ENCODE measurements around the gene PRDM16. TPM values are rescaled to one million over a fixed set of nuclear protein-coding genes. Genes with fewer than 3 reads are reported as not detected.

Gene PRDM16
- total RNA-seq, 2 experiments from 2014 or later: 0.18 to 0.21 TPM

- ChIA-PET POLR2A (no interaction called here), CTCF (no interaction called here)
- DNase-seq (no peak), ATAC-seq (no peak)
- Mint-ChIP-seq H3K36me3 (ENCODE audit: low read depth) (no peaks in the 10 kb centered on the region), H3K27me3 (ENCODE audit: low read depth) (no peaks in the 10 kb centered on the region), H3K9me3 (ENCODE audit: insufficient read depth) (no peaks in the 10 kb centered on the region), H3K27ac (no peak overlapping the region), H3K4me1 (ENCODE audit: low read depth) (no peaks in the 10 kb centered on the region), H3K4me3 (no peak overlapping the region)
These were observed 32.3 kb downstream of the PRDM16 start for GRCh38 chr1:3101124-3101939.

DNA sequence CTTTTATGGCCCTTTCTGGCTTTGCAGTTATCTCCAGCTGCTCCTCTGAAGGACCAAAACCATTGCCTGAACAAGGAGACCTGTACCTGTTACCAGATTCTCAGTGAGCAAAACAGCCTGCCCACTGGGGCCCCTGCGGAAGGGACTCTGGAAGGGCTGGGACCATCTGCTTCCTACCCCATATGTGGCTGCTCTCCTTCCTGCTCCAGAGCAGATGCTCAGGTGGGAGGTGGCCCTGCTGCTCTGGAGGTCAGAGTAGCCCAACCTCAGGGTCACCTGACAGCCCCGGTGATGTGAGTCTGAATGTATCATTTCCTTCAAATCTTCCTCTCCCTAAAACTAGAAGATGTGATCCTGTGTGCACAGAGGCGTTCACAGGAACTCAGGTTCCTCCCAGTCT, 33.6 kb downstream of the PRDM16 start:
- Mint-ChIP-seq H3K27me3 (ENCODE audit: low read depth) (no peaks in the 10 kb centered on the region), H3K9me3 (ENCODE audit: insufficient read depth) (no peaks in the 10 kb centered on the region)
- CTCF ChIA-PET: no interaction called here

GRCh38 chr1:3103967-3104677, 35.1 kb downstream of the PRDM16 start:
- Mint-ChIP-seq H3K27ac (no peak overlapping the region), H3K4me3 (no peak overlapping the region), H3K4me1 (ENCODE audit: low read depth) (no peaks in the 10 kb centered on the region), H3K27me3 (ENCODE audit: low read depth) (no peaks in the 10 kb centered on the region), H3K9me3 (ENCODE audit: insufficient read depth) (no peaks in the 10 kb centered on the region), H3K36me3 (ENCODE audit: low read depth) (no peaks in the 10 kb centered on the region)
- ChIA-PET POLR2A (no interaction called here), CTCF (no interaction called here)
- DNase-seq (no peak), ATAC-seq (no peak)

More for the DNA sequence above, 33.6 kb downstream of the PRDM16 start:
- POLR2A ChIA-PET: no interaction called here
- Mint-ChIP-seq H3K4me1 (ENCODE audit: low read depth) (no peaks in the 10 kb centered on the region), H3K27ac (no peak overlapping the region), H3K4me3 (no peak overlapping the region), H3K36me3 (ENCODE audit: low read depth) (no peaks in the 10 kb centered on the region)
- ATAC-seq: no peak
- DNase-seq: no peak

DNA sequence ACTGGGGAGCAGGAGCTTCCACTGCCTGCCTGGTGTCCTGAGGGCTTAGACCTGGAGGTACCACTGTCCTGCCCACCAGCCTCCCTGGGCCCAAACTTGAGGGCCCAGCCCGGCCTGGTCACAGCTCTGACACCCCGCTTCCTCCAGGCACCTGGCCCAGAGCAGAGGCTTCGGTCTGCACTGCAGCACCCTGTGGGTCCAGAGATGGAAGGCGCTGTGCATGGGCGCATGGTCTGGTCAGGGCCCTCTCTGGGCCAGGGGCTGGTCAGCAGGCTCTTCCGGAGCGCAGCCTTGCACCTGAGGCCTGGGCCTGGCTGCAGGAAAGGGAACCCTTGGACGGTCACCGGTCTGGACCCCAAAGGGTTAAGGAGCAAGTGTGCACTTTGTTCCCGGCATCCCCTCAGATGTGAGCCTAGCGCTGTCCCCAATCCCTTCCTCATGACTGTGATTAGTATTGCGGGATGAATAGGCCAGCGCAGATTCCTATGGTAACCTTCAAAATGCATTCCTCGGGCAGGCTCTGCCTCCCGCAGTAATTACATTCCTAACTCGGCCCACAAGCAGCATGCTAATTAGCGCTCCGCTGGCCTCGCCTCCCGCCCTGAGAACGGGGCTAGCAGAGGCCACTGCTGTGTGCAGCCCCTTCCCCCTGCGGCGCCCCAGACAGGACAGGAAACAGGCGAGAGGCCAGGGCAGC, 36.3 kb downstream of the PRDM16 start:
- Mint-ChIP-seq H3K4me1 (ENCODE audit: low read depth) (no peaks in the 10 kb centered on the region), H3K9me3 (ENCODE audit: insufficient read depth) (no peaks in the 10 kb centered on the region), H3K27me3 (ENCODE audit: low read depth) (no peaks in the 10 kb centered on the region), H3K36me3 (ENCODE audit: low read depth) (no peaks in the 10 kb centered on the region), H3K27ac (no peak overlapping the region), H3K4me3 (no peak overlapping the region)
- no peak for DNase-seq
- ChIA-PET CTCF (no interaction called here), POLR2A (no interaction called here)
- ATAC-seq: no peak

- Mint-ChIP-seq H3K27me3 (ENCODE audit: low read depth) (no peaks in the 10 kb centered on the region), H3K9me3 (ENCODE audit: insufficient read depth) (no peaks in the 10 kb centered on the region), H3K4me1 (ENCODE audit: low read depth) (no peaks in the 10 kb centered on the region), H3K27ac (no peak overlapping the region), H3K4me3 (no peak overlapping the region), H3K36me3 (ENCODE audit: low read depth) (no peaks in the 10 kb centered on the region)
- ATAC-seq (no peak), DNase-seq (no peak)
- ChIA-PET POLR2A (no interaction called here), CTCF (no interaction called here)
These were observed 37.2 kb downstream of the PRDM16 start for GRCh38 chr1:3106216-3106615.

- Mint-ChIP-seq H3K27me3 (ENCODE audit: low read depth) (no peaks in the 10 kb centered on the region), H3K4me3 (no peak overlapping the region), H3K27ac (no peak overlapping the region), H3K4me1 (ENCODE audit: low read depth) (no peaks in the 10 kb centered on the region), H3K9me3 (ENCODE audit: insufficient read depth) (no peaks in the 10 kb centered on the region), H3K36me3 (ENCODE audit: low read depth) (no peaks in the 10 kb centered on the region)
- ChIA-PET CTCF (no interaction called here), POLR2A (no interaction called here)
- DNase-seq: no peak
- ATAC-seq: no peak
These were observed 38.2 kb downstream of the PRDM16 start for GRCh38 chr1:3107201-3107600.

GRCh38 chr1:3109355-3109754, 40.4 kb downstream of the PRDM16 start:
- Mint-ChIP-seq H3K9me3 (ENCODE audit: insufficient read depth) (no peaks in the 10 kb centered on the region), H3K4me3 (no peak overlapping the region), H3K4me1 (ENCODE audit: low read depth) (no peaks in the 10 kb centered on the region), H3K27me3 (ENCODE audit: low read depth) (no peaks in the 10 kb centered on the region), H3K27ac (no peak overlapping the region), H3K36me3 (ENCODE audit: low read depth) (no peaks in the 10 kb centered on the region)
- ChIA-PET CTCF (no interaction called here), POLR2A (no interaction called here)
- DNase-seq (no peak), ATAC-seq (no peak)

GRCh38 chr1:3111348-3112021, 42.5 kb downstream of the PRDM16 start:
- H3K36me3 Mint-ChIP-seq (ENCODE audit: low read depth): no peaks in the 10 kb centered on the region
- no peak for DNase-seq
- no peak overlapping the region for H3K27ac Mint-ChIP-seq
- H3K27me3 Mint-ChIP-seq (ENCODE audit: low read depth): no peaks in the 10 kb centered on the region
- H3K9me3 Mint-ChIP-seq (ENCODE audit: insufficient read depth): no peaks in the 10 kb centered on the region
- no peak overlapping the region for H3K4me3 Mint-ChIP-seq
- ATAC-seq: no peak
- ChIA-PET POLR2A (no interaction called here), CTCF (no interaction called here)
- no peaks in the 10 kb centered on the region for H3K4me1 Mint-ChIP-seq (ENCODE audit: low read depth)

DNA sequence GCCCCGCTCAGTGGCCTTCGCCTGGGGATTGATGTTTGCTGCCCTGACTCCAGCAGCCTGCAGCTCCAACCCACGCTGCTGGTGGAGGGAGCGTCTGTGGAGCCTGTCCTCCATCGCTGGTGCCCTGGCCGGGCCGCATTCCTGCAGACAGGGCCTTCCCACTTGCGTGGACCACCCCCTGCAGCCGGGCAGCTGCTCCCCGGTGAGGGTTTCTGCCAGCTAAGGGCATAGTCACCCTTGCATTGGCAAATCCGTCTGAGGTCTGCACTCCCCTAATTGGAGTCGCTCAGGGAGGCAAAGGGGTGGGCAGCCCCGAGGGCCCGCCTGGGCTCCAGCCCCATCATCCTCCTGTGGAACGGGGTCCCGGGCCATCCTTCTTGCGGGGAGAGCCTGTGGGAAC, 43.5 kb downstream of the PRDM16 start:
- no peak overlapping the region for H3K27ac Mint-ChIP-seq
- H3K9me3 Mint-ChIP-seq (ENCODE audit: insufficient read depth): no peaks in the 10 kb centered on the region
- H3K27me3 Mint-ChIP-seq (ENCODE audit: low read depth): no peaks in the 10 kb centered on the region
- ChIA-PET CTCF (no interaction called here), POLR2A (no interaction called here)
- DNase-seq: no peak
- H3K36me3 Mint-ChIP-seq (ENCODE audit: low read depth): no peaks in the 10 kb centered on the region
- H3K4me1 Mint-ChIP-seq (ENCODE audit: low read depth): no peaks in the 10 kb centered on the region
- no peak overlapping the region for H3K4me3 Mint-ChIP-seq
- ATAC-seq: no peak

DNA sequence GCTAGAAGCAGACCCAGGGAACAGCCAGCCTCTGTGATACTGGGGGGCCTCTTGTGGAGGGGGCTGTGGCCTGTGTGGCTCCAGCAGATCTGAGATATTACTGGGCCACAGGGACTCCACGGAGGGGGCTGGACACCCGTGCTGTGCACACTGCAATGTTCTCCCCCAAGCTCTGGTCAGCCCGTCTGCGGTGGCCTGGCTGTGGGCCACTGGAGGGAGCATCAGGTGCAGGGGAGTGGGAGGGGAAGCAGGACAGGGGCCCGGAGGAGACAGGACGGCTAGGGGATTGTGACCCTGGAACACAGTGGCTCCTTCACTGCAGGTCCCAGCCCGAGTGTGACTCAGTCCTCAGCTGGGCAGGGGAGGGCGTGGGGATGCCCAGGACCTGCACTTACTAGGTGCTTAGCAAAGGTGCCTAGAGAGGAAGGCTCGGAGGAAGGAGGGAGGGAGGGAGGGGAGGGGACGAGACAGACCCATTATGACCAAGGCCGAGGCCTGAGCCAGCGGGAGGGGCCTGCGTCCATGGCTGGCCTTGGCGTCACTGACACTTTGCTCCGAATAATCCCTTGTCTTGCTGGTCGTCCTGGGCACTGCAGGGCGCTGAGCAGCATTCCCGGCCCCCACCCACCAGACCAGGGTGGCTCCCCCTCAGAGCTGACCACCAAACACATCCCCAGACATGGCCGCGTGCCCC, 44.2 kb downstream of the PRDM16 start:
- H3K4me3 Mint-ChIP-seq: no peak overlapping the region
- H3K36me3 Mint-ChIP-seq (ENCODE audit: low read depth): no peaks in the 10 kb centered on the region
- no peak for DNase-seq
- H3K27me3 Mint-ChIP-seq (ENCODE audit: low read depth): no peaks in the 10 kb centered on the region
- H3K9me3 Mint-ChIP-seq (ENCODE audit: insufficient read depth): no peaks in the 10 kb centered on the region
- ATAC-seq: no peak
- ChIA-PET POLR2A (no interaction called here), CTCF (no interaction called here)
- H3K4me1 Mint-ChIP-seq (ENCODE audit: low read depth): no peaks in the 10 kb centered on the region
- no peak overlapping the region for H3K27ac Mint-ChIP-seq

DNA sequence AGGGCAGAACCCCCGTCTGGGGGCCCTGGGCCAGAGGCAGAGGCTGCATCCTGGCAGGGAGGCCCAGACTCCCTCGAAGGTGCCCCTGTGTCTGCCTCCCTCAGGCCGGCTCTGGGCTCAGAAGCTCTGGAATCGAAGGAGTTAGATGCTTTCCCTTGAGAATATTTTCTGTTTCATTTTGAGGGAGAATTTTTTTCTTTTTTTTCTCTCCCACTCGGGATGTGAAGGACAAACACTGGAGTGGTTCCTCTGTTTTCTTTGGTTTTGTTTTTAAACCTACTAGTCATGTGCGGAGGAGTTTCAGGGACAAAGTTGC, 44.7 kb downstream of the PRDM16 start:
- H3K36me3 Mint-ChIP-seq (ENCODE audit: low read depth): no peaks in the 10 kb centered on the region
- ChIA-PET CTCF (no interaction called here), POLR2A (no interaction called here)
- H3K4me3 Mint-ChIP-seq: no peak overlapping the region
- H3K27ac Mint-ChIP-seq: no peak overlapping the region
- H3K27me3 Mint-ChIP-seq (ENCODE audit: low read depth): no peaks in the 10 kb centered on the region
- DNase-seq: no peak
- H3K9me3 Mint-ChIP-seq (ENCODE audit: insufficient read depth): no peaks in the 10 kb centered on the region
- no peak for ATAC-seq
- H3K4me1 Mint-ChIP-seq (ENCODE audit: low read depth): no peaks in the 10 kb centered on the region

Measured in activated CD8-positive, alpha-beta T cell treated with anti-CD3 and anti-CD28 coated beads, Interleukin-2, amount 10 ng/mL, durations not matched to agents 7 days and 5 days (primary cell).